OCI-LY7 (cell line): Measurements from ENCODE around the gene HID1. TPM values are rescaled to one million over a fixed set of nuclear protein-coding genes. Genes with fewer than 3 reads are reported as not detected.

Experiments used
- total RNA-seq, 2 experiments: library from RNA; depleted of rRNA in 1 of 2; stranded (reverse); fragments of >200 nt in 1 of 2; shearing (Covaris generic) in 1 of 2; gene quantifications; 2 replicates each; pipeline ENCODE4 v1.2.3, GENCODE V29; 2014 to 2022

HID1 gene
- total RNA-seq, 2 experiments from 2014 or later, result 0.35 to 8.5 TPM

Other genes starting within 250 kb of the HID1 start
- 2.8 and 6.3 TPM in 2 replicates for gene RAB37, start 235.5 kb downstream of the HID1 start, total RNA-seq (2014; rRNA removed; shearing (Covaris generic))
- gene RAB37, start 235.5 kb downstream of the HID1 start, total RNA-seq (2022), result 12.7 and 18.9 TPM in 2 replicates
- gene NHERF1, start 224.1 kb downstream of the HID1 start, total RNA-seq (2014; rRNA removed; shearing (Covaris generic)), result 73.2 and 86.1 TPM in 2 replicates
- 116 and 122 TPM in 2 replicates for gene NHERF1, start 224.1 kb downstream of the HID1 start, total RNA-seq (2022)
- 77.2 and 99.3 TPM in 2 replicates for gene NAT9, start 196.4 kb downstream of the HID1 start, total RNA-seq (2014; rRNA removed; shearing (Covaris generic))
- gene NAT9, start 196.4 kb downstream of the HID1 start, total RNA-seq (2022), result 87.9 and 89.0 TPM in 2 replicates
- 0.22 and 0.26 TPM in 2 replicates for gene GRIN2C, start 112.9 kb downstream of the HID1 start, total RNA-seq (2014; rRNA removed; shearing (Covaris generic))
- gene GRIN2C, start 112.9 kb downstream of the HID1 start, total RNA-seq (2022), result 0.55 and 0.61 TPM in 2 replicates
- 12.2 TPM in 2 replicates for gene FDXR, start 99.8 kb downstream of the HID1 start, total RNA-seq (2014; rRNA removed; shearing (Covaris generic))
- gene FDXR, start 99.8 kb downstream of the HID1 start, total RNA-seq (2022), result 18.1 and 18.3 TPM in 2 replicates
- gene FADS6, start 79.1 kb downstream of the HID1 start, total RNA-seq (2014; rRNA removed; shearing (Covaris generic)), result not detected in 2 replicates
- not detected in 2 replicates for gene FADS6, start 79.1 kb downstream of the HID1 start, total RNA-seq (2022)
- gene USH1G, start 49.5 kb downstream of the HID1 start, total RNA-seq (2014; rRNA removed; shearing (Covaris generic)), result not detected in 2 replicates
- not detected in 2 replicates for gene USH1G, start 49.5 kb downstream of the HID1 start, total RNA-seq (2022)
- gene OTOP2, start 48.5 kb downstream of the HID1 start, total RNA-seq (2014; rRNA removed; shearing (Covaris generic)), result not detected in 2 replicates
- not detected in 2 replicates for gene OTOP2, start 48.5 kb downstream of the HID1 start, total RNA-seq (2022)
- gene OTOP3, start 36.9 kb downstream of the HID1 start, total RNA-seq (2014; rRNA removed; shearing (Covaris generic)), result not detected in 2 replicates
- not detected in 2 replicates for gene OTOP3, start 36.9 kb downstream of the HID1 start, total RNA-seq (2022)
- 0.10 and 0.79 TPM in 2 replicates for gene CDR2L, start 14.9 kb upstream of the HID1 start, total RNA-seq (2014; rRNA removed; shearing (Covaris generic))
- 0.49 and 0.74 TPM in 2 replicates for gene CDR2L, start 14.9 kb upstream of the HID1 start, total RNA-seq (2022)
- 79.8 and 84.2 TPM in 2 replicates for gene MRPL58, start 39.9 kb upstream of the HID1 start, total RNA-seq (2014; rRNA removed; shearing (Covaris generic))
- 70.7 and 75.3 TPM in 2 replicates for gene MRPL58, start 39.9 kb upstream of the HID1 start, total RNA-seq (2022)
- 293 and 301 TPM in 2 replicates for gene ATP5PD, start 74.2 kb upstream of the HID1 start, total RNA-seq (2014; rRNA removed; shearing (Covaris generic))
- gene ATP5PD, start 74.2 kb upstream of the HID1 start, total RNA-seq (2022), result 314 and 317 TPM in 2 replicates
- gene KCTD2, start 74.5 kb upstream of the HID1 start, total RNA-seq (2014; rRNA removed; shearing (Covaris generic)), result 26.0 and 29.8 TPM in 2 replicates
- 21.0 and 26.3 TPM in 2 replicates for gene KCTD2, start 74.5 kb upstream of the HID1 start, total RNA-seq (2022)
- gene SLC16A5, start 115.2 kb upstream of the HID1 start, total RNA-seq (2014; rRNA removed; shearing (Covaris generic)), result not detected in 2 replicates
- gene SLC16A5, start 115.2 kb upstream of the HID1 start, total RNA-seq (2022), result not detected in 2 replicates
- gene ARMC7, start 137.2 kb upstream of the HID1 start, total RNA-seq (2014; rRNA removed; shearing (Covaris generic)), result 6.8 and 7.1 TPM in 2 replicates
- 16.9 and 19.9 TPM in 2 replicates for gene ARMC7, start 137.2 kb upstream of the HID1 start, total RNA-seq (2022)
- gene NT5C, start 159.0 kb upstream of the HID1 start, total RNA-seq (2014; rRNA removed; shearing (Covaris generic)), result 229 and 259 TPM in 2 replicates
- 106 and 107 TPM in 2 replicates for gene NT5C, start 159.0 kb upstream of the HID1 start, total RNA-seq (2022)
- gene JPT1, start 181.8 kb upstream of the HID1 start, total RNA-seq (2014; rRNA removed; shearing (Covaris generic)), result 121 and 140 TPM in 2 replicates
- 251 and 253 TPM in 2 replicates for gene JPT1, start 181.8 kb upstream of the HID1 start, total RNA-seq (2022)
- 286 and 296 TPM in 2 replicates for gene SUMO2, start 210.2 kb upstream of the HID1 start, total RNA-seq (2014; rRNA removed; shearing (Covaris generic))
- gene SUMO2, start 210.2 kb upstream of the HID1 start, total RNA-seq (2022), result 628 and 714 TPM in 2 replicates
- gene NUP85, start 232.9 kb upstream of the HID1 start, total RNA-seq (2014; rRNA removed; shearing (Covaris generic)), result 129 and 130 TPM in 2 replicates
- gene NUP85, start 232.9 kb upstream of the HID1 start, total RNA-seq (2022), result 187 and 219 TPM in 2 replicates